HG02763 (cell line): Measurements from ENCODE around the gene ATXN7L3.
A peak's percentile ranks its signal among the peaks of the same experiment; 100 is the strongest.

ENCODE experiments used
- ATAC-seq: cut with Tn5 transposase; IDR thresholded peaks from one replicate; pipeline ENCODE4 v1.9.1; 2021; ENCODE audit warnings: mild to moderate bottlenecking, moderate library complexity; ENCODE audit not compliant: unreplicated experiment

The ATXN7L3 gene

GRCh38 chr17:44202756-44203155 lies 3.1 kb upstream of the ATXN7L3 start:
- no peak for ATAC-seq

- no peak for ATAC-seq
Observed at GRCh38 chr17:44200478-44201155, 933 bp upstream of the ATXN7L3 start.

- peak; percentile 20 for ATAC-seq
Observed at GRCh38 chr17:44198721-44199552, 747 bp downstream of the ATXN7L3 start.

- no peak for ATAC-seq
Observed at GRCh38 chr17:44197980-44198720, 1.5 kb downstream of the ATXN7L3 start.

GRCh38 chr17:44197107-44197506 lies 2.6 kb downstream of the ATXN7L3 start:
- ATAC-seq = no peak

GRCh38 chr17:44193326-44194084 lies 6.2 kb downstream of the ATXN7L3 start:
- ATAC-seq = no peak

GRCh38 chr17:44192750-44193149 lies 6.9 kb downstream of the ATXN7L3 start:
- ATAC-seq = no peak

GRCh38 chr17:44191941-44192496 lies 7.7 kb downstream of the ATXN7L3 start:
- no peak for ATAC-seq

- ATAC-seq = no peak
Observed at GRCh38 chr17:44191369-44191768, 8.3 kb downstream of the ATXN7L3 start.

GRCh38 chr17:44190481-44190880 lies 9.2 kb downstream of the ATXN7L3 start:
- ATAC-seq = no peak

GRCh38 chr17:44188576-44189403 lies 10.9 kb downstream of the ATXN7L3 start:
- no peak for ATAC-seq

GRCh38 chr17:44187131-44187899 lies 12.4 kb downstream of the ATXN7L3 start:
- ATAC-seq = peak; percentile 32

- ATAC-seq = peak; percentile 90
Observed at GRCh38 chr17:44186307-44187130, 13.2 kb downstream of the ATXN7L3 start, which contains the start of gene TMUB2. TMUB2 (plus strand) TSS chr17:44186972; CDS start chr17:44187709, 737 bp downstream.

GRCh38 chr17:44184212-44184810 lies 15.4 kb downstream of the ATXN7L3 start:
- no peak for ATAC-seq

- no peak for ATAC-seq
Observed at GRCh38 chr17:44183024-44183423, 16.7 kb downstream of the ATXN7L3 start.

GRCh38 chr17:44178133-44178532 lies 21.6 kb downstream of the ATXN7L3 start:
- no peak for ATAC-seq

- no peak for ATAC-seq
Observed at GRCh38 chr17:44177640-44178039, 22.0 kb downstream of the ATXN7L3 start.
